Liver (tissue), 9 donors: ENCODE data around the gene GAS7. TPM values are rescaled to one million over a fixed set of nuclear protein-coding genes. Genes with fewer than 3 reads are reported as not detected.

Source experiments
- DNase-seq: peaks from one replicate; pipeline ENCODE4 v3.0.0-alpha.2; 2017; ENCODE audit warnings: low spot score
- H3K27ac ChIP-seq, 2 donors: one replicate each; pipeline ENCODE4 v1.7.0; 2013; ENCODE audit warnings: inconsistent platforms in 2 of 2, low read length in 2 of 2, control low read depth in 1 of 2, low read depth in 1 of 2, mild to moderate bottlenecking in 1 of 2
- H3K27me3 ChIP-seq, 4 donors: one replicate each; pipeline versions ENCODE4 v1.6.1 to v1.7.0; 2013; ENCODE audit warnings: low read length in 3 of 4, inconsistent platforms in 1 of 4, mild to moderate bottlenecking in 1 of 4, moderate library complexity in 1 of 4; ENCODE audit not compliant: control insufficient read depth in 4 of 4, insufficient read depth in 4 of 4
- H3K36me3 ChIP-seq, 4 donors: one replicate each; pipeline versions ENCODE4 v1.6.1 to v1.7.0; 2013; ENCODE audit warnings: low read length in 3 of 4, mild to moderate bottlenecking in 3 of 4, low read depth in 1 of 4, moderate library complexity in 1 of 4; ENCODE audit not compliant: control insufficient read depth in 4 of 4, insufficient read depth in 3 of 4
- H3K4me1 ChIP-seq, 4 donors: one replicate each; pipeline versions ENCODE4 v1.6.1 to v1.7.0; 2013; ENCODE audit warnings: low read length in 3 of 4, mild to moderate bottlenecking in 3 of 4, moderate library complexity in 1 of 4; ENCODE audit not compliant: control insufficient read depth in 4 of 4, insufficient read depth in 4 of 4
- H3K4me3 ChIP-seq, 3 donors: one replicate each; pipeline versions ENCODE4 v1.6.1 to v1.7.0; 2013; ENCODE audit warnings: low read length in 3 of 3, control low read depth in 1 of 3, low read depth in 1 of 3, mild to moderate bottlenecking in 1 of 3
- H3K9ac ChIP-seq, 2 donors: one replicate each; pipeline ENCODE4 v1.7.0; 2013; ENCODE audit warnings: low read length in 2 of 2, mild to moderate bottlenecking in 2 of 2, moderate library complexity in 2 of 2, control low read depth in 1 of 2, low read depth in 1 of 2
- H3K9me3 ChIP-seq, 4 donors: one replicate each; pipeline versions ENCODE4 v1.6.1 to v1.7.0; 2013; ENCODE audit warnings: low read length in 3 of 4; ENCODE audit not compliant: control insufficient read depth in 4 of 4
- ATF3 ChIP-seq: IDR thresholded peaks from 2 replicates; pipeline ENCODE4 v1.6.1; 2016; ENCODE audit warnings: antibody characterized with exemption
- CTCF ChIP-seq: fragments of 150-350 bp; IDR thresholded peaks from 2 replicates; pipeline ENCODE4 v1.5.1; 2017; ENCODE audit warnings: improper control_type of control experiment, low read depth, low read length; ENCODE audit not compliant: missing input control
- EGR1 ChIP-seq, 2 donors: IDR thresholded peaks; 2 replicates each; pipeline ENCODE4 v1.6.1; 2016 to 2018; ENCODE audit warnings: antibody characterized with exemption in 2 of 2, low read depth in 2 of 2
- FOXA1 ChIP-seq: IDR thresholded peaks from 2 replicates; pipeline ENCODE4 v1.6.1; 2016; ENCODE audit warnings: antibody characterized with exemption
- FOXA2 ChIP-seq: IDR thresholded peaks from 2 replicates; pipeline ENCODE4 v1.6.1; 2016; ENCODE audit warnings: antibody characterized with exemption
- GABPA ChIP-seq, 2 donors: IDR thresholded peaks in 1 of 2; conservative IDR thresholded peaks in 1 of 2; 2 replicates each; pipeline ENCODE4 v1.6.1; 2016; ENCODE audit warnings: antibody characterized with exemption in 2 of 2, mild to moderate bottlenecking in 1 of 2, moderate library complexity in 1 of 2
- HNF4A ChIP-seq, 2 donors: conservative IDR thresholded peaks; 2 replicates each; pipeline ENCODE4 v1.6.1; 2016; ENCODE audit warnings: antibody characterized with exemption in 2 of 2, mild to moderate bottlenecking in 2 of 2
- HNF4G ChIP-seq: IDR thresholded peaks from 2 replicates; pipeline ENCODE4 v1.6.1; 2016; ENCODE audit warnings: antibody characterized with exemption
- JUND ChIP-seq, 2 donors: IDR thresholded peaks; 2 replicates each; pipeline ENCODE4 v1.6.1; 2016; ENCODE audit warnings: antibody characterized with exemption in 2 of 2
- MAX ChIP-seq: IDR thresholded peaks from 2 replicates; pipeline ENCODE4 v1.6.1; 2016; ENCODE audit warnings: antibody characterized with exemption
- RAD21 ChIP-seq, 2 donors: IDR thresholded peaks; 2 replicates each; pipeline ENCODE4 v1.6.1; 2016; ENCODE audit warnings: antibody characterized with exemption in 2 of 2, mild to moderate bottlenecking in 2 of 2
- RXRA ChIP-seq, 2 donors: IDR thresholded peaks; 2 replicates each; pipeline ENCODE4 v1.6.1; 2017 to 2018; ENCODE audit warnings: antibody characterized with exemption in 2 of 2, mild to moderate bottlenecking in 1 of 2
- TAF1 ChIP-seq: conservative IDR thresholded peaks from 2 replicates; pipeline ENCODE4 v1.6.1; 2016; ENCODE audit warnings: antibody characterized with exemption, mild to moderate bottlenecking
- YY1 ChIP-seq: IDR thresholded peaks from 2 replicates; pipeline ENCODE4 v1.6.1; 2016; ENCODE audit warnings: antibody characterized with exemption, mild to moderate bottlenecking
- ZBTB33 ChIP-seq: IDR thresholded peaks from 2 replicates; pipeline ENCODE4 v1.6.1; 2016; ENCODE audit warnings: antibody characterized with exemption
- WGBS: extraction: QIAGEN DNeasy Blood & Tissue Kit; methylation state at CpG from one replicate; pipeline ENCODE4 v1.1.7; 2013; 5-methylcytosine and 5-hydroxymethylcytosine counted together
- polyA plus RNA-seq, 2 donors: library from polyadenylated mRNA; stranded (reverse) in 1 of 2; unstranded in 1 of 2; fragments of 200-250 nt in 1 of 2; fragments of >200 nt in 1 of 2; fragmentation: Nextera tagmentation in 1 of 2; extraction: Ambion mirVana in 1 of 2; gene quantifications; one replicate each; pipeline versions ENCODE4 v1.2.1 to v1.2.3, GENCODE V29; 2013 to 2015
- total RNA-seq, 2 donors: library from RNA; depleted of rRNA; stranded (reverse); fragments of >200 nt; gene quantifications; one replicate each; pipeline ENCODE4 v1.2.3, GENCODE V29; 2014
- donor health status: healthy.
- donor health status: healthy.
- donor health status: healthy.
- donor health status: healthy.
- donor health status: healthy.

GAS7 gene
- total and polyA plus RNA-seq, 4 donors: 0.79 to 6.1 (median 2.5) TPM

GRCh38 chr17:10073941-10074340 lies 124.5 kb downstream of the GAS7 start:
- H3K9me3 ChIP-seq: peaks cover 0 to 1% (median 0%) of the 10 kb centered on the region in 4 donors
- H3K9ac ChIP-seq: no peak overlapping the region
- no peaks in the 10 kb centered on the region for H3K36me3 ChIP-seq
- H3K27me3 ChIP-seq: peaks cover 0 to 4% (median 0%) of the 10 kb centered on the region in 4 donors
- TF ChIP-seq EGR1 (IDR thresholded peaks at IDR 0.05; ENCODE audit: low read depth in 2 of 2) (no peak), HNF4A (conservative IDR thresholded peaks at IDR 0.05) (no peak)
- H3K27ac ChIP-seq: no peak overlapping the region
- no peak overlapping the region for H3K4me3 ChIP-seq
- DNase-seq: no peak
- 61% methylated on average over 6 of the region's 6 CpGs for WGBS
- no peaks in the 10 kb centered on the region for H3K4me1 ChIP-seq

- WGBS: 80% methylated on average over 16 of the region's 16 CpGs
- no peak for TF ChIP-seq RXRA (IDR thresholded peaks at IDR 0.05)
- TF ChIP-seq ZBTB33: no peak
- no peak for TF ChIP-seq TAF1
- TF ChIP-seq FOXA1: no peak
- TF ChIP-seq YY1: no peak
- no peak for TF ChIP-seq GABPA (IDR thresholded peaks at IDR 0.05 in 1 of 2, conservative IDR thresholded peaks at IDR 0.05 in 1 of 2)
- TF ChIP-seq RAD21 (IDR thresholded peaks at IDR 0.05): no peak
- Histone ChIP-seq H3K9ac (no peak overlapping the region), H3K27me3 (peaks cover 0 to 4% (median 0%) of the 10 kb centered on the region in 4 donors), H3K27ac (no peak overlapping the region), H3K4me1 (no peaks in the 10 kb centered on the region), H3K36me3 (no peaks in the 10 kb centered on the region), H3K9me3 (peaks cover 0 to 1% (median 0%) of the 10 kb centered on the region in 4 donors), H3K4me3 (no peak overlapping the region)
- DNase-seq: no peak
Measured at GRCh38 chr17:10072556-10073425, 125.6 kb downstream of the GAS7 start.

GRCh38 chr17:10072086-10072485 lies 126.3 kb downstream of the GAS7 start:
- Histone ChIP-seq H3K36me3 (no peaks in the 10 kb centered on the region), H3K9me3 (no peaks in the 10 kb centered on the region), H3K4me1 (no peaks in the 10 kb centered on the region), H3K9ac (no peak overlapping the region), H3K27me3 (peaks cover 0 to 4% (median 0%) of the 10 kb centered on the region in 4 donors), H3K27ac (no peak overlapping the region), H3K4me3 (no peak overlapping the region)
- TF ChIP-seq EGR1 (IDR thresholded peaks at IDR 0.05; ENCODE audit: low read depth in 2 of 2) (no peak), JUND (IDR thresholded peaks at IDR 0.05) (no peak), RXRA (IDR thresholded peaks at IDR 0.05) (no peak)
- DNase-seq: no peak
- WGBS: 94% methylated on average over 4 of the region's 4 CpGs

- H3K27ac ChIP-seq: no peak overlapping the region
- 87% methylated on average over 6 of the region's 6 CpGs for WGBS
- H3K27me3 ChIP-seq: peaks cover 0 to 4% (median 0%) of the 10 kb centered on the region in 4 donors
- no peaks in the 10 kb centered on the region for H3K4me1 ChIP-seq
- H3K9me3 ChIP-seq: no peaks in the 10 kb centered on the region
- no peak overlapping the region for H3K9ac ChIP-seq
- H3K36me3 ChIP-seq: no peaks in the 10 kb centered on the region
- H3K4me3 ChIP-seq: no peak overlapping the region
- no peak for DNase-seq
- TF ChIP-seq EGR1 (IDR thresholded peaks at IDR 0.05; ENCODE audit: low read depth in 2 of 2) (no peak), FOXA2 (no peak), TAF1 (no peak), GABPA (IDR thresholded peaks at IDR 0.05 in 1 of 2, conservative IDR thresholded peaks at IDR 0.05 in 1 of 2) (no peak), JUND (IDR thresholded peaks at IDR 0.05) (no peak), RXRA (IDR thresholded peaks at IDR 0.05) (no peak), ZBTB33 (no peak), HNF4G (no peak), ATF3 (no peak), HNF4A (conservative IDR thresholded peaks at IDR 0.05) (no peak), MAX (no peak), CTCF (no peak), FOXA1 (no peak)
Measured at GRCh38 chr17:10071141-10071540, 127.3 kb downstream of the GAS7 start.
